ENCODE results near the gene CXorf66. TPM values are rescaled to one million over a fixed set of nuclear protein-coding genes. Genes with fewer than 3 reads are reported as not detected.

Gene CXorf66
- total RNA-seq, 4 donors from 2014 or later, result not detected

DNA sequence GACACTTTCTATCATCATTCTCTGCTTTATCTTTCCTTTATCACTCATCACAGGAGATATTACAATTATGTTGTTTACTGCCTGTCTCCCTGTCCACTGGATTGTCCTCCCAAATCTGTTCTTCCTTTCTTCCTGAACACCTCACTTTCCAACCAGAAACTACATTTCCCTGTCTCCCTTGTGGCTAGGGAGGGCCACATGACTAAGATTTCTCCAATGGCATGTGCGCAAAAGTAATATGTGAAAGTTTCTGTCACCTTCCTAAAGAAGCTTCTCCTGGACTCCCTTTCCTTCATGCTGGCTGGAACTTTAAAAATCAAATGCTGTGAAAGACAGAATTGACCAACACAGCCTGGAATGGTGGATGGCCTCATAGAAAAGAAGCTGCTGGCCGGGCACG, 58.2 kb downstream of the CXorf66 start:
- Histone ChIP-seq H3K4me1 (no peaks in the 10 kb centered on the region), H3K27me3 (no peaks in the 10 kb centered on the region), H3K36me3 (no peaks in the 10 kb centered on the region), H3K27ac (no peak overlapping the region), H3K9me3 (no peaks in the 10 kb centered on the region), H3K4me3 (no peak overlapping the region)
- intact Hi-C loops (cut with DNase I; ENCODE audit: low total_unique reads), result no loop called here
- DNase-seq, result no peak
- no peak for TF ChIP-seq POLR2A (IDR thresholded peaks at IDR 0.05)
- TF ChIP-seq, protein P1, sequence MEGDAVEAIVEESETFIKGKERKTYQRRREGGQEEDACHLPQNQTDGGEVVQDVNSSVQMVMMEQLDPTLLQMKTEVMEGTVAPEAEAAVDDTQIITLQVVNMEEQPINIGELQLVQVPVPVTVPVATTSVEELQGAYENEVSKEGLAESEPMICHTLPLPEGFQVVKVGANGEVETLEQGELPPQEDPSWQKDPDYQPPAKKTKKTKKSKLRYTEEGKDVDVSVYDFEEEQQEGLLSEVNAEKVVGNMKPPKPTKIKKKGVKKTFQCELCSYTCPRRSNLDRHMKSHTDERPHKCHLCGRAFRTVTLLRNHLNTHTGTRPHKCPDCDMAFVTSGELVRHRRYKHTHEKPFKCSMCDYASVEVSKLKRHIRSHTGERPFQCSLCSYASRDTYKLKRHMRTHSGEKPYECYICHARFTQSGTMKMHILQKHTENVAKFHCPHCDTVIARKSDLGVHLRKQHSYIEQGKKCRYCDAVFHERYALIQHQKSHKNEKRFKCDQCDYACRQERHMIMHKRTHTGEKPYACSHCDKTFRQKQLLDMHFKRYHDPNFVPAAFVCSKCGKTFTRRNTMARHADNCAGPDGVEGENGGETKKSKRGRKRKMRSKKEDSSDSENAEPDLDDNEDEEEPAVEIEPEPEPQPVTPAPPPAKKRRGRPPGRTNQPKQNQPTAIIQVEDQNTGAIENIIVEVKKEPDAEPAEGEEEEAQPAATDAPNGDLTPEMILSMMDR (IDR thresholded peaks at IDR 0.05), result no peak

DNA sequence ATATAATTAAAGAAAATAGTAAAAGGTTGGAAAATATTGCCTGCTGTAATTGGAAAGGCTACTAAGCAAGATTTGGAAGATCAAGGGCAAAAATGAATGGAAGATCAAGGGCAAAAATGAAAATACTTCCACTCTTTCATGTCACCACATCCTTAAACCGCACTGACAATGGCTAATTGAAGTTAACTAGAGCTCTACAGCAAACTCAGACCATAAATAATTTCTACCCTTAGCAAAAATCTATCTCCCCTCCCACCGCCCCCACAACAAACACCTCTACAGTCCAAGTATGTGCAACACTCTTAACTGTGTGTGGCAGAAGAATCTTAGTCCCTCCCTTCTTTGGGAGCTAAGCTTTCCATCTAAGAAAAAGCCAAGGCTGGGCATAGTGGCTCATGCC, 59.6 kb downstream of the CXorf66 start:
- Histone ChIP-seq H3K27ac (no peak overlapping the region), H3K4me3 (no peak overlapping the region), H3K9me3 (no peaks in the 10 kb centered on the region), H3K36me3 (no peaks in the 10 kb centered on the region), H3K27me3 (no peaks in the 10 kb centered on the region), H3K4me1 (no peaks in the 10 kb centered on the region)
- TF ChIP-seq POLR2A (IDR thresholded peaks at IDR 0.05), result no peak
- TF ChIP-seq, protein P1 (IDR thresholded peaks at IDR 0.05), result no peak
- DNase-seq, result no peak
- intact Hi-C loops (cut with DNase I; ENCODE audit: low total_unique reads), result no loop called here

MicroRNAs within 50 kb of the gene (microRNA counts, 767-probe panel; counts per million panel counts)
- 3,880 to 4,024 counts per million in 2 donors for microRNA hsa-miR-505-3p

Small RNA genes within 50 kb of the gene (microRNA-seq; reads per million reads assigned to microRNA genes)
- gene MIR505 (ENCODE audit: borderline microRNAs expressed, borderline replicate concordance), result 137 reads per million, percentile 60 among the genes with 10 or more reads in this experiment

Small RNA genes within 50 kb of the gene (small RNA-seq; reads per million reads assigned to genes)
- gene MIR505 (0.48 reads per million), gene RF00425 (not detected)

Other genes starting within 250 kb of the CXorf66 start
- 10 to 100 TPM; 35.6 to 67.9 (median 52.4) TPM for gene ATP11C, start 32.5 kb downstream of the CXorf66 start, total RNA-seq

Measured in uterus (tissue), 4 donors.